HS-5 (cell line): Measurements from ENCODE around the gene MKRN3.
"Not testable (repeated sequence)": the region's sequence is repeated elsewhere in the genome, so short reads cannot be mapped to it uniquely, and the experiment has no call there.

Experiments
- DNase-seq: peaks from one replicate; pipeline ENCODE4 v3.0.0-alpha.2; 2012; ENCODE audit warnings: low read depth

The MKRN3 gene

DNA sequence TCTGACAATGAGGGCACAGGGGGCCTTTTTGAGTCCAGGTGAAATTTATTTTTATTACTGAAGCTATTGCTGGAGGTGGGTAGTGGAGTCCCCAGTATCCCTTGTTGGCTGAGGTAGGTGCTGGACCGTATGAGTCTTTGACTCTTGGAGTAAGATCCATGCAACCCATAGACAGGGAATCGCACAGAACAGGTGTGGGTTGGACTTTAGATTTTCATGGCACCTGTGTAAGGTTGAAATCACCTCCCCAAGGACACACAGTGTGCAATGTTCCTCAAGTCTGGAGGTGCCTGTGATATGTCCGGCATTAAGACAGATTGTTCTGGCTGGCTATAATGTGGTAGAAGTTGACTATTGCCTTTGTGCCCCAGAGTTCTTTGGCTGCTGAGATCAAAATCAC lies 23.5 kb downstream of the MKRN3 start:
- DNase-seq: no peak

DNA sequence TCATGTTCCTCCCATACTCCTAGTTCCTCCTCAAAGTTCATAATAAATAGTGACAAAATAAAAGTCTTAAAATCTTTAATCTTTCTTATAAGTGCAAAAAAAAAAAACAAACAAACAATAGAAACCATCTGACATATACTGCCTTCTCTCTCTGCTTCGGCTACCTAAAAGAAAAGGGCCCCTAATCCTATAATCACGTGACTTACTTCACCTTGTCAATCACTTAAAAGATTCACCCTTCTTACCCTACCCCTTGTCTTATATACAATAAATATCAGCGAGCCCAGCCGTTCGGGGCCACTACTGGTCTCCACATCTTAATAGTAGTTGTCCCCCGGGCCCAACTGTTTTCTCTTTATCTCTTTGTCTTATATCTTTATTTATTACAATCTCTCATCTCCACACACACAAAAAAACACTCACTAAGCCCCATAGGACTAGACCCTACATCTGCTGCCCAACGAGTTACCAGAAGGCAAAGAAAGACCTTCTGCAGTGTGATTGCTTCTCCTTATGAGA lies 28.8 kb downstream of the MKRN3 start:
- DNase-seq: no peak

DNA sequence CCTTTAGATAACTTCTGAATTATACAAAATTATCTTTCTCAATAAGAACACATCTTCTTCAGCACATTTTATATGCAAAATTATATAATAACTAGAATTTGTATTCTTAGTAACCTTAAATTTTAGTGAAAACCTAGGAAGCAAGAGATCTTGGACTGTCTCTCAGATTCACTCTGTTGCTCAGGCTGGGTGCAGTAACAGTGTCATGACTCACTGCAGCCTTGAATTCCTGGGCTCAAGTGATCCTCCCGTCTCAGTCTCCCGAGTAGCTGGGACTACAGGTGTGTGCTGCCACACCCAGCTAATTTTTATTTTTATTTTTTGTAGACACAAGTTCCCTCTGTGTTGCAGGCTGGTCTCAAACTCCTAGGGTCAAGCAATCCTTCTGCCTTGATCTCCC lies 29.9 kb downstream of the MKRN3 start:
- DNase-seq: no peak

DNA sequence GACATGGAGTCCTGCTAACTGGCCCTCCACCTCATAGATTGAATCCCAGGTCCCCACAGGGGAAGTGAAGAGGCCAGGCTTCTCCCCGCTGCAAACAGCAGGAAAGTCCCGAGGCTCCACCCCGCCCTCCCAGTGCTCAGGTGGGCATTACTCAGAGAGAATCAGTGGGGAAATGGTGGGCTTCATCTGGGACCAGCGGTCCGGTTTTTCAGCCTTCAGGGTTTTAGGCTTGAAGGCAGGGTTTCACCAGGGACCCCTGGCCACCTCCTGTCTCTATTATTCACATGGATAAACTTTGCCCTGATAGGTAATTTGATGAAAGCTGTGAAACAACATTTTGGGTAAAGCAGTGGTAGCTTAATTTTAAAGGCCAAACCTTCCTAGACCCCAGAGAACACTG lies 31.3 kb downstream of the MKRN3 start:
- no peak for DNase-seq

- not testable (repeated sequence) for DNase-seq
These were observed 31.8 kb downstream of the MKRN3 start for GRCh38 chr15:23597278-23597677.

GRCh38 chr15:23599053-23599452 lies 33.6 kb downstream of the MKRN3 start:
- DNase-seq: no peak

DNA sequence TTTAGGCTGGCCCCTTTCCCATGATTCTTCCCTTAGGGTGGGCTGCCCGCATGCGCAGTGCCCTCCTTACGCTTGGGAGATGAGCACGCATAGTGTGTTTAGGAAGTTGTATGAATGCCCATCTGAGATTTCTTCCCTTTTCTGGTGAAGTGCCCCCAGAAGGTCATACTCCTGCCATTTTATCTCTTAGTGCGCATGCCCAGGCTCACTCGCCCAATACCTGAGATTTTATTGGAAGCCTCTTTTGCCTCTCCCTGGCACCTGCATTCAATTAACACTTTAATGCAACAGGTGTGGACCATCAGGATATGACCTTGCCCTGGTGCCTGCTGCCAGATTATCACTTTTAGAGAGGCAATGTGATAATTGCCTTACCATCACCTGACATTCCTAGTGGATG lies 36.6 kb downstream of the MKRN3 start:
- DNase-seq: no peak

DNA sequence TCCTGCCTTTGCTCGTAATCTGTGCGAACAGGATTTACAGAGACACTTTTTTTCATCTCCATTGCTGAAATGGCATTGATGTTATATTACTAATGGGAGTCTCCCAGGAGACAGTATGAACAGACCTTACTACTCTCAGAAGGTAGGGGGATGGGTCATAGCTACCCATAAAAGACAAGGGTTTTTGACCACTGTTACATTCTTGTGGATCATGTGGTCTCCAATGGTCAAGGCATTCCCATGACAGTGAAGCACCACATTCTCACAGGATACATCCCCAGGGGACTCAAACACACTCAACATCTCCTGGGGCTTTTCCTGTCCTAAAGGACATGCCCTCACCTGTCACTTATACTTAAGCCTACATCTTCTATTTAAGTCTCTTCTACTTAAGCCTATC lies 40.8 kb downstream of the MKRN3 start:
- no peak for DNase-seq

DNA sequence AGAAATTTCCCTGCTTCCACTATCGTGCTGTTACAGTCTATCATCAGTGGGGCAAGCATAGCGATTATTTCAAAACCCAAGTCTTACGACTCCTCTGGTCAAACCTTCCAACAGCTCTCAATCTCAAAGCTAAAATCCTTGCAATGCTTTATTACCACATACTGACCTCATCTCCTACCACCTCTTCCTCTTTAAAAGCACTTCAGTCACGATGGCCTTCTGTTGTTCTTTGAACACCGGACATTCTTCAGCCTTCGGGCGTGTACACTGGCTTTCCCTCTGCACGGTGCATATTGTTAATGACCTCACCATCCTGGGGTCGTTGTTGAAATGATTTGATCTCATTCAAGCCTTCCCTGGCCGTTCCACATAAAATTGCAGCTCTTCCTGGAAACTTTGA lies 51.1 kb downstream of the MKRN3 start:
- DNase-seq: no peak
